ENCODE data around the gene PAPPA. TPM values are rescaled to one million over a fixed set of nuclear protein-coding genes. Genes with fewer than 3 reads are reported as not detected.

Gene PAPPA
- polyA plus RNA-seq, 1 donor from 2014 or later, result 0.41 TPM

GRCh38 chr9:116325924-116326323 lies 172.3 kb downstream of the PAPPA start:
- Histone ChIP-seq H3K79me2 (replicated peaks; ENCODE audit: insufficient read depth, low read length) (no peaks in the 10 kb centered on the region), H3K27me3 (ENCODE audit: insufficient read depth, low read depth, low read length) (no peaks in the 10 kb centered on the region), H3F3A (ENCODE audit: insufficient read depth, low read length, poor library complexity, severe bottlenecking) (no peaks in the 10 kb centered on the region), H3K4me3 (ENCODE audit: low read length) (no peak overlapping the region), H3K9me2 (ENCODE audit: insufficient read depth, low read length) (no peaks in the 10 kb centered on the region), H3K27ac (ENCODE audit: low read length) (no peak overlapping the region), H2AFZ (ENCODE audit: low read depth, low read length) (no peak overlapping the region), H3K9ac (ENCODE audit: low read length) (no peak overlapping the region), H3K4me2 (ENCODE audit: low read length) (no peak overlapping the region), H4K20me1 (ENCODE audit: insufficient read depth) (no peaks in the 10 kb centered on the region), H3K36me3 (ENCODE audit: insufficient read depth, low read length) (no peaks in the 10 kb centered on the region), H3K9me3 (ENCODE audit: low read length) (no peaks in the 10 kb centered on the region)
- TF ChIP-seq SMC3 (conservative IDR thresholded peaks at IDR 0.05; ENCODE audit: poor library complexity), result no peak
- TF ChIP-seq POLR2AphosphoS5 (IDR thresholded peaks at IDR 0.05), result no peak
- TF ChIP-seq CTCF (IDR thresholded peaks at IDR 0.05; ENCODE audit: poor library complexity, severe bottlenecking), result no peak
- TF ChIP-seq TAF1 (IDR thresholded peaks at IDR 0.05; ENCODE audit: low read depth), result no peak
- TF ChIP-seq EP300 (conservative IDR thresholded peaks at IDR 0.05; ENCODE audit: poor library complexity, severe bottlenecking), result no peak
- TF ChIP-seq REST (IDR thresholded peaks at IDR 0.05; ENCODE audit: borderline replicate concordance), result no peak
- TF ChIP-seq RAD21 (conservative IDR thresholded peaks at IDR 0.05), result no peak
- TF ChIP-seq MXI1 (conservative IDR thresholded peaks at IDR 0.05; ENCODE audit: poor library complexity, severe bottlenecking), result no peak
- TF ChIP-seq EZH2 (IDR thresholded peaks at IDR 0.05; ENCODE audit: borderline replicate concordance, insufficient read depth, low read length, poor library complexity, severe bottlenecking), result no peak

GRCh38 chr9:116327701-116328405 lies 174.3 kb downstream of the PAPPA start:
- no peak overlapping the region for H3K27ac ChIP-seq (ENCODE audit: low read length)
- no peak overlapping the region for H2AFZ ChIP-seq (ENCODE audit: low read depth, low read length)
- H3F3A ChIP-seq (ENCODE audit: insufficient read depth, low read length, poor library complexity, severe bottlenecking), result no peaks in the 10 kb centered on the region
- H3K27me3 ChIP-seq (ENCODE audit: insufficient read depth, low read depth, low read length), result peaks cover 3% of the 10 kb centered on the region
- no peak overlapping the region for H3K4me3 ChIP-seq (ENCODE audit: low read length)
- H3K36me3 ChIP-seq (ENCODE audit: insufficient read depth, low read length), result no peaks in the 10 kb centered on the region
- no peaks in the 10 kb centered on the region for H3K79me2 ChIP-seq (replicated peaks; ENCODE audit: insufficient read depth, low read length)
- no peaks in the 10 kb centered on the region for H3K9me2 ChIP-seq (ENCODE audit: insufficient read depth, low read length)
- no peak for TF ChIP-seq MXI1 (conservative IDR thresholded peaks at IDR 0.05; ENCODE audit: poor library complexity, severe bottlenecking)
- TF ChIP-seq RAD21 (conservative IDR thresholded peaks at IDR 0.05), result no peak
- no peak for TF ChIP-seq EP300 (conservative IDR thresholded peaks at IDR 0.05; ENCODE audit: poor library complexity, severe bottlenecking)
- TF ChIP-seq TAF1 (IDR thresholded peaks at IDR 0.05; ENCODE audit: low read depth), result no peak
- TF ChIP-seq POLR2AphosphoS5 (IDR thresholded peaks at IDR 0.05), result no peak
- no peak for TF ChIP-seq EZH2 (IDR thresholded peaks at IDR 0.05; ENCODE audit: borderline replicate concordance, insufficient read depth, low read length, poor library complexity, severe bottlenecking)
- no peak for TF ChIP-seq SMC3 (conservative IDR thresholded peaks at IDR 0.05; ENCODE audit: poor library complexity)
- TF ChIP-seq CTCF (IDR thresholded peaks at IDR 0.05; ENCODE audit: poor library complexity, severe bottlenecking), result no peak
- TF ChIP-seq REST (IDR thresholded peaks at IDR 0.05; ENCODE audit: borderline replicate concordance), result no peak
- H3K9me3 ChIP-seq (ENCODE audit: low read length), result no peaks in the 10 kb centered on the region
- no peaks in the 10 kb centered on the region for H4K20me1 ChIP-seq (ENCODE audit: insufficient read depth)
- no peak overlapping the region for H3K4me2 ChIP-seq (ENCODE audit: low read length)
- H3K9ac ChIP-seq (ENCODE audit: low read length), result no peak overlapping the region
